ENCODE measurements around the gene STAT5A.

DNA sequence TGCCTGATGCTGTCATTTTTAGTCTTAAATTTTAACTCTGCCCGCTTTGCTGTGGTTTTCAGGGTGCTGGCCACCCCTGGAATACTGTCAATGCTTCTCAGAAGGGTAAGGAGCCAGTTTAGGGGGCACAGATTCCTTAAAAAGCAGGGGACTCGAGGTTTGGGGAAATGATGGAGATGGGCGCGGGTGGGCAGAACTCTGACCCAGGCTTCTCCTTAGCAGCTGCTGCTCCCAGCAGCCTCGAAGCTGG lies 23.7 kb downstream of the STAT5A start:
- TF ChIP-seq, protein P1, sequence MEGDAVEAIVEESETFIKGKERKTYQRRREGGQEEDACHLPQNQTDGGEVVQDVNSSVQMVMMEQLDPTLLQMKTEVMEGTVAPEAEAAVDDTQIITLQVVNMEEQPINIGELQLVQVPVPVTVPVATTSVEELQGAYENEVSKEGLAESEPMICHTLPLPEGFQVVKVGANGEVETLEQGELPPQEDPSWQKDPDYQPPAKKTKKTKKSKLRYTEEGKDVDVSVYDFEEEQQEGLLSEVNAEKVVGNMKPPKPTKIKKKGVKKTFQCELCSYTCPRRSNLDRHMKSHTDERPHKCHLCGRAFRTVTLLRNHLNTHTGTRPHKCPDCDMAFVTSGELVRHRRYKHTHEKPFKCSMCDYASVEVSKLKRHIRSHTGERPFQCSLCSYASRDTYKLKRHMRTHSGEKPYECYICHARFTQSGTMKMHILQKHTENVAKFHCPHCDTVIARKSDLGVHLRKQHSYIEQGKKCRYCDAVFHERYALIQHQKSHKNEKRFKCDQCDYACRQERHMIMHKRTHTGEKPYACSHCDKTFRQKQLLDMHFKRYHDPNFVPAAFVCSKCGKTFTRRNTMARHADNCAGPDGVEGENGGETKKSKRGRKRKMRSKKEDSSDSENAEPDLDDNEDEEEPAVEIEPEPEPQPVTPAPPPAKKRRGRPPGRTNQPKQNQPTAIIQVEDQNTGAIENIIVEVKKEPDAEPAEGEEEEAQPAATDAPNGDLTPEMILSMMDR (IDR thresholded peaks at IDR 0.05) = no peak
- no peak for TF ChIP-seq POLR2A (IDR thresholded peaks at IDR 0.05)
